IPS-15b (cell line): Measurements from ENCODE around the gene CLSTN2.

Experiments
- H3K27me3 ChIP-seq: one replicate; pipeline ENCODE4 v1.6.1; 2013; ENCODE audit warnings: low read length; ENCODE audit not compliant: control insufficient read depth, insufficient read depth
- H3K36me3 ChIP-seq: one replicate; pipeline ENCODE4 v1.6.1; 2013; ENCODE audit warnings: low read length; ENCODE audit not compliant: control insufficient read depth, insufficient read depth
- H3K4me1 ChIP-seq: one replicate; pipeline ENCODE4 v1.6.1; 2013; ENCODE audit warnings: mild to moderate bottlenecking, low read length; ENCODE audit not compliant: control insufficient read depth, insufficient read depth
- H3K4me3 ChIP-seq: one replicate; pipeline ENCODE4 v1.5.1; 2013; ENCODE audit warnings: low read depth, low read length
- H3K9ac ChIP-seq: one replicate; pipeline ENCODE4 v1.6.1; 2013; ENCODE audit warnings: low read depth, mild to moderate bottlenecking, low read length
- H3K9me3 ChIP-seq: one replicate; pipeline ENCODE4 v1.6.1; 2013; ENCODE audit warnings: mild to moderate bottlenecking, low read length; ENCODE audit not compliant: control insufficient read depth, insufficient read depth

The CLSTN2 gene

DNA sequence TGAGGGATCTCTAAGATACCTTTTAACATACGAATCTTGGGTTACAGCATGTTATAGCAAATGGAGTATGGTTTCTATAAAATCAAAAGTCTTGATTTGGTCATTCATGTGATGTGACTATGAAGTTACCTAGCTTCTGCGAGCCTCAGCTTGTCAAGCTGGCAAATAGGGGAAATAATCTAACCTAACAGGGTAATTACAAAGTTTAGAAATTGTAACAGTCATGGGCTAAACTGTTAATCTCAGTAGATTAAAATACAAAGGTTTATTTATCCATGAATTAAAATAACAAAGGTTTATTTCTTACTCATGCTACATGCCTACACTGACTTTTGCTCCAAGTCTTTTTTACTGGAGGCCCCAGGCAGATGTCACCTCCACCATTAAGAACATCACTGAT is 359.1 kb downstream of the CLSTN2 start:
- H3K27me3 ChIP-seq = no peaks in the 10 kb centered on the region
- H3K9me3 ChIP-seq = no peaks in the 10 kb centered on the region
- H3K4me3 ChIP-seq = no peak overlapping the region
- no peaks in the 10 kb centered on the region for H3K36me3 ChIP-seq
- H3K4me1 ChIP-seq = peaks cover 3% of the 10 kb centered on the region
- no peak overlapping the region for H3K9ac ChIP-seq

DNA sequence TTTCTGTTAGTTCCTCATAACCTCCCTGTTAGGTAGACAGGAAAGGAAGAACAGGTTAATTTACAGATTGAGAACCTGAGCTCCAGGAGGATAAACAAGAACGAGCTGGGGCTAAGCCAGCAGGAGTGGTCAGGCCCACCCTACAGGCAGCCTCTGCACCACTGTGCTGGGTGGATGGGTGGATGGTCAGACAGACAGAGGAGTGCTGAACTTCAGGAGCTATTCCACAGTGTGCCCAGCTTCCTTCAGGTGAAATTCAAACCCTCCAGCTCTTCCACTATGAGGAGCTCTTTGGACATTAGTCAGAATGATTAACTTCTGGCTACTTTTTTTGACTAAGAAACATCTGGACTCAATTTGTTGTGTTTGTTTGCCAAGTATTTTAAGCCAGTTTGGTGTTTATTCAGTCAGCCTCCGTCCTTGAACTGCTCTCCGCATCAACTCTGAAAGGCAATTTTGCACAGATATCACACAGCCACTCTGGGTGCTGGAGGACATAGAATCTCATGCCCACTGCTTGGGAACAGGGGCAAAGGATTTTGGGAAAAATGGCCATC is 361.9 kb downstream of the CLSTN2 start:
- no peak overlapping the region for H3K9ac ChIP-seq
- peaks cover 7% of the 10 kb centered on the region for H3K4me1 ChIP-seq
- H3K4me3 ChIP-seq = no peak overlapping the region
- H3K27me3 ChIP-seq = no peaks in the 10 kb centered on the region
- no peaks in the 10 kb centered on the region for H3K9me3 ChIP-seq
- H3K36me3 ChIP-seq = no peaks in the 10 kb centered on the region

GRCh38 chr3:140298043-140298442 is 363.1 kb downstream of the CLSTN2 start:
- no peak overlapping the region for H3K9ac ChIP-seq
- H3K27me3 ChIP-seq = no peaks in the 10 kb centered on the region
- peaks cover 7% of the 10 kb centered on the region for H3K4me1 ChIP-seq
- no peak overlapping the region for H3K4me3 ChIP-seq
- H3K36me3 ChIP-seq = no peaks in the 10 kb centered on the region
- no peaks in the 10 kb centered on the region for H3K9me3 ChIP-seq

DNA sequence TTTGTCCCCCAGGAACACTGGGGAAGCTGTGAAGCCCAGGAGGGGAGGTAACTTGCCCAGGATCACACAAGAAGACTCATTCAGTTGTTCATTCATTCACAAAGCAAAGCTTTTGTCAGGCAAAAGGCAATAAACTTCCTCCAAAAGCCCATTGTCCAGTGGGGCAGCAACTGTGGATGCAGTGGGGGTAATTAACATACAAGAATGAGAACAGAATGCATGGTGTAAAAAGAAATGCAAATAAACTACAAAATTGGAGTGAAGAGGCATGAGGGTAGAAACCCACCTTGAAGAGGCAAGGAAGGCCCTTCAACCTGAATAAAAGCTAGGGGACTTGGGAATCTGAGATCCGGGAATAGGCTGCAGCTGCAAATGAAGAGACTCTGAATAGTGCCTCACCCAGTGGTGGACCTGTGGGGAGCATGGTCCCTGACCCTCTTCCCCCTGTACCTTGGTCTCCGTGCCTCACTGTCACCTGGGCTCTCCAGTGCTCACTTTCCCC is 363.6 kb downstream of the CLSTN2 start:
- Histone ChIP-seq H3K9ac (no peak overlapping the region), H3K4me3 (no peak overlapping the region), H3K9me3 (no peaks in the 10 kb centered on the region), H3K4me1 (peaks cover 7% of the 10 kb centered on the region), H3K27me3 (no peaks in the 10 kb centered on the region), H3K36me3 (no peaks in the 10 kb centered on the region)

- H3K36me3 ChIP-seq = no peaks in the 10 kb centered on the region
Measured at GRCh38 chr3:140303875-140304274, 368.9 kb downstream of the CLSTN2 start.

DNA sequence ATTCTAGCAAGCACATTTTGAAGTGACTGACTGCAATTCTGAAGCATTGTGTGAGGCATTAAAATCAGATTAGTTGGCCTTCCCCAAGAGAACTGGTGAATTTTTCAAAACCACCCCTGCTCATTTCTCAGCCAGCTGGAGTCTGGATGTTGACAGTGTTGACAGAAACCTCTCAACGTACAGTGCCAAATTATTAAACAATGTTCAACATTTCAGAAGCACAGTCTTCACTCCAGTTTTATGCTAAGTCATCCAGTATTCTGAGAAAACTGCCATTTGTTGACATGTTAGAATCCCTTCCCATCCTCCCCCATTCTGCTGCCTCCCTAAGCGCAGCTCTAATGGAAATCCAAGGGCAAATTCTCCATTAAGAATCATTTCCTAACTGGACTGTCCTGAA is 373.6 kb downstream of the CLSTN2 start:
- no peak overlapping the region for H3K4me3 ChIP-seq
- no peaks in the 10 kb centered on the region for H3K9me3 ChIP-seq
- H3K9ac ChIP-seq = no peak overlapping the region
- H3K27me3 ChIP-seq = no peaks in the 10 kb centered on the region
- no peaks in the 10 kb centered on the region for H3K4me1 ChIP-seq
- H3K36me3 ChIP-seq = no peaks in the 10 kb centered on the region

More at GRCh38 chr3:140303875-140304274, 368.9 kb downstream of the CLSTN2 start:
- Histone ChIP-seq H3K27me3 (no peaks in the 10 kb centered on the region), H3K9me3 (no peaks in the 10 kb centered on the region), H3K4me1 (peaks cover 6% of the 10 kb centered on the region), H3K9ac (no peak overlapping the region), H3K4me3 (no peak overlapping the region)

DNA sequence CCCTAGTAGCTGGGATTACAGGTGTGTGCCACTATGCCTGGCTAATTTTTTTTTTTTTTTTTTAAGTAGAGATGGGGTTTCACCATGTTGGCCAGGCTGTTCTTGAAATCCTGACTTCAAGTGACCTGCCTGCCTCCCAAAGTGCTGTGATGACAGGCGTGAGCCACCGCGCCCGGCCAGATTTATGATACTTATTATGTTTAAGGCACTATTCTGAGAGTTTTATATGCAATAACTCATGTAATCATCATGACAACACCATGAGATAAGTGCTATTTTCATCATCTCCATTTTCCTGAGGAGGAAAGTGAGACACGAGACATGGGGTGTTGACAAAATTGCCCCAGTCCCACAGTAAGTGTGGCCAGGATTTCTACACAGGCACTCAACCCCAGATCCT is 376.4 kb downstream of the CLSTN2 start:
- Histone ChIP-seq H3K9me3 (no peaks in the 10 kb centered on the region), H3K27me3 (no peaks in the 10 kb centered on the region), H3K4me3 (no peak overlapping the region), H3K36me3 (no peaks in the 10 kb centered on the region), H3K4me1 (no peaks in the 10 kb centered on the region), H3K9ac (no peak overlapping the region)

DNA sequence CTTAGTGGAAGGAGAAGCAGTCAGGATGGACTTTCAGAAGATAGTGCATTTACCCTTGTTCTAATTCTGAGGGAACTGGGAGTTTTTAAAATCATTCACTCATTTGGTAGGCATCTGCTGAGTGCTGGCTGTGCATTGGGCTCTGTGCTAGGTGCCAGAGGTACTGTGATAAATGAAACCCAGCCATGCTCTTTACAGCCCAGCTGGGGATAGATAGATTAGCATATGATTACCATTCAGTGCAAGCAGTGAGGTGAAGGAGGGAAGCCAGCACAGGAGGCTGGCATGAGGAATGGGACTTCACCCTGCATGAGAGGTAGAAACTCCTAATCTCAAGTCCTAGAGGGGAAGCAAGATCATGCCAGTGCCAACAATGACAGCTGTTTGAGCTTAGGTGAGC is 381.0 kb downstream of the CLSTN2 start:
- no peaks in the 10 kb centered on the region for H3K36me3 ChIP-seq

DNA sequence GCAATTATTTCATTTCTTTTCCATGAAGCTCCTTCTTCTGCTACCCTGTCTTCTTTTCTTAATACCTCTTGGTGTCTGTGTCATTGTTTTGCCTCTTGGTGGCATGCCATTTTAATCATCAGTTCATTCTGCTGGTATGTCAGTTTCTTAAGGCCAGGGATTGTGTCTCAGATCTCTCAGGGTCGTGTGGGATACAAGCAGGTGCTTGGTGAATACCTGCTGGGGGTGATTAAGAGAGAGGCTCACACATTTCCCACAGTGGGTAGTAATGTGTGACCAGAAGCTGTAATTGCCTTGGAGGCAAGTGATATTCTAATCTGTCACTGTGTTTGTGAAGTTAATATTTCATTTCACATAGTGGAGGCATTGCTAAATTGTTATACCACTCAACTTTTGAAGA is 381.5 kb downstream of the CLSTN2 start:
- Histone ChIP-seq H3K27me3 (peaks cover 2% of the 10 kb centered on the region), H3K9me3 (no peaks in the 10 kb centered on the region), H3K36me3 (no peaks in the 10 kb centered on the region), H3K4me3 (no peak overlapping the region), H3K4me1 (no peaks in the 10 kb centered on the region), H3K9ac (no peak overlapping the region)

More for the DNA sequence above, 381.0 kb downstream of the CLSTN2 start:
- Histone ChIP-seq H3K4me3 (no peak overlapping the region), H3K4me1 (no peaks in the 10 kb centered on the region), H3K9ac (no peak overlapping the region), H3K9me3 (no peaks in the 10 kb centered on the region), H3K27me3 (peaks cover under 1% of the 10 kb centered on the region)

GRCh38 chr3:140316868-140317400 is 381.9 kb downstream of the CLSTN2 start:
- no peak overlapping the region for H3K9ac ChIP-seq
- no peak overlapping the region for H3K4me3 ChIP-seq
- H3K4me1 ChIP-seq = no peaks in the 10 kb centered on the region
- H3K27me3 ChIP-seq = peaks cover 2% of the 10 kb centered on the region
- H3K36me3 ChIP-seq = no peaks in the 10 kb centered on the region
- H3K9me3 ChIP-seq = no peaks in the 10 kb centered on the region

DNA sequence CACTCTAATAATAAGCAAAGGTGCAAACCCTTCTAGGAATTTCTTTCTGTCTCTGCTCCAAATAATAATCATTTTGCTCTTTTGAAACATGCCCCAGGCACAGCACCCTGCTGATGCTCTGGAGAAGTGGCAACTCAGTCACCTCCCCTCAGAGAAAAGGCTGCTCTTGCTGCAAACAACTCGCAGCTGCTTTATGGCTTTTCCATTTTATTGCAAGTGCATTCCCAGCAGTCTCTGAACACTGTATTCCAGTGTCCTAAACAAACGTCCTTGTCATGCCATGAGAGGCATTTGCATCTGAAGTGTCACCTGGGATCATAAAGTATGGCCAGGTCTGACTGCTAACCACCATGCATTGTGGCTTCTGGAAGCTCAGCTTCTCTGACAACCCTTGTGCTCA is 384.8 kb downstream of the CLSTN2 start:
- peaks cover 2% of the 10 kb centered on the region for H3K27me3 ChIP-seq
- no peaks in the 10 kb centered on the region for H3K36me3 ChIP-seq
- no peak overlapping the region for H3K9ac ChIP-seq
- H3K4me3 ChIP-seq = no peak overlapping the region
- no peaks in the 10 kb centered on the region for H3K4me1 ChIP-seq
- no peaks in the 10 kb centered on the region for H3K9me3 ChIP-seq

- Histone ChIP-seq H3K36me3 (no peaks in the 10 kb centered on the region), H3K4me3 (no peak overlapping the region), H3K27me3 (peaks cover 2% of the 10 kb centered on the region), H3K9ac (no peak overlapping the region), H3K9me3 (no peaks in the 10 kb centered on the region), H3K4me1 (no peaks in the 10 kb centered on the region)
Measured at GRCh38 chr3:140323561-140323960, 388.6 kb downstream of the CLSTN2 start.
